Lung (tissue), 12 donors: ENCODE results near the gene ANKRD42. TPM values are rescaled to one million over a fixed set of nuclear protein-coding genes. Genes with fewer than 3 reads are reported as not detected.
A peak's percentile ranks its signal among the peaks of the same experiment; 100 is the strongest.
"Not testable (repeated sequence)": the region's sequence is repeated elsewhere in the genome, so short reads cannot be mapped to it uniquely, and the experiment has no call there.

Source experiments
- ATAC-seq: fragments of 200-7000 bp; cut with Tn5 transposase; one replicate; pipeline ENCODE4 v1.9.1; 2020; ENCODE audit warnings: moderate number of reproducible peaks; ENCODE audit not compliant: insufficient read depth, low FRiP score
- DNase-seq, 3 donors: peaks; one replicate each; pipeline ENCODE4 v3.0.0-alpha.2; 2013 to 2017
- H3K27ac ChIP-seq, 2 donors: one replicate each; pipeline ENCODE4 v1.5.1; 2013; ENCODE audit warnings: mild to moderate bottlenecking in 2 of 2, moderate library complexity in 2 of 2, control low read depth in 1 of 2, inconsistent platforms in 1 of 2, low read depth in 1 of 2, low read length in 1 of 2
- H3K27me3 ChIP-seq, 3 donors: one replicate each; pipeline ENCODE4 v1.5.1; 2013; ENCODE audit warnings: low read length in 2 of 3; ENCODE audit not compliant: control insufficient read depth in 3 of 3, insufficient read depth in 3 of 3
- H3K36me3 ChIP-seq, 4 donors: one replicate each; pipeline ENCODE4 v1.5.1; 2013; ENCODE audit warnings: low read length in 4 of 4, mild to moderate bottlenecking in 1 of 4, moderate library complexity in 1 of 4; ENCODE audit not compliant: control insufficient read depth in 4 of 4, insufficient read depth in 4 of 4
- H3K4me1 ChIP-seq, 5 donors: one replicate each; pipeline ENCODE4 v1.5.1; 2013; ENCODE audit warnings: low read length in 5 of 5, mild to moderate bottlenecking in 2 of 5, moderate library complexity in 1 of 5; ENCODE audit not compliant: control insufficient read depth in 5 of 5, insufficient read depth in 5 of 5
- H3K4me3 ChIP-seq: one replicate; pipeline ENCODE4 v1.5.1; 2013; ENCODE audit warnings: mild to moderate bottlenecking, control low read depth, moderate library complexity
- H3K9ac ChIP-seq, 2 donors: one replicate each; pipeline ENCODE4 v1.5.1; 2013; ENCODE audit warnings: low read length in 2 of 2, control low read depth in 1 of 2; ENCODE audit not compliant: insufficient read depth in 1 of 2
- H3K9me3 ChIP-seq, 4 donors: one replicate each; pipeline ENCODE4 v1.5.1; 2013; ENCODE audit warnings: low read length in 3 of 4, mild to moderate bottlenecking in 1 of 4, moderate library complexity in 1 of 4; ENCODE audit not compliant: control insufficient read depth in 4 of 4, insufficient read depth in 3 of 4
- CTCF ChIP-seq: IDR thresholded peaks from 2 replicates; pipeline ENCODE4 v1.5.1; 2012; ENCODE audit warnings: mild to moderate bottlenecking; ENCODE audit errors: control extremely low read depth, extremely low read depth
- WGBS, 2 donors: extraction: QIAGEN DNeasy Blood & Tissue Kit; methylation state at CpG; one replicate each; pipeline ENCODE4 v1.1.7; 2013; 5-methylcytosine and 5-hydroxymethylcytosine counted together
- polyA plus RNA-seq, 2 donors: library from polyadenylated mRNA; stranded (reverse); fragments of 200-250 nt; gene quantifications; one replicate each; pipeline ENCODE4 v1.2.1, GENCODE V29; 2013
- total RNA-seq, 2 donors: library from RNA; depleted of rRNA in 1 of 2; stranded (reverse); fragments of >200 nt in 1 of 2; gene quantifications; one replicate each; pipeline ENCODE4 v1.2.1, GENCODE V29; 2014 to 2021
- donor health status: control.
- donor health status: control.
- donor health status: Bipolar disorder and iron deficiency.
- donor health status: healthy.
- donor health status: DM: yes; HTN: yes; CAD: no.

Gene ANKRD42
- total and polyA plus RNA-seq, 4 donors: 7.5 to 20.3 (median 12.5) TPM

GRCh38 chr11:83265331-83265730 lies 71.8 kb downstream of the ANKRD42 start:
- Histone ChIP-seq H3K9ac (no peak overlapping the region), H3K9me3 (no peaks in the 10 kb centered on the region), H3K36me3 (peaks cover 7 to 23% (median 16%) of the 10 kb centered on the region in 4 donors), H3K27me3 (no peaks in the 10 kb centered on the region), H3K4me3 (no peak overlapping the region), H3K4me1 (no peaks in the 10 kb centered on the region), H3K27ac (no peak overlapping the region)
- ATAC-seq (no peak), DNase-seq (no peak)
- 91 to 97% methylated on average over 1 of the region's 1 CpG for WGBS, 2 donors
- TF ChIP-seq CTCF: no peak

- H3K36me3 ChIP-seq: peaks cover 7 to 35% (median 21%) of the 10 kb centered on the region in 4 donors
- not testable (repeated sequence) for H3K9ac ChIP-seq, H3K27ac ChIP-seq, H3K9me3 ChIP-seq, H3K27me3 ChIP-seq, H3K4me3 ChIP-seq, ATAC-seq, DNase-seq, H3K4me1 ChIP-seq
- 71 to 82% methylated on average over 2 of the region's 2 CpGs for WGBS, 2 donors
Measured at GRCh38 chr11:83269080-83269479, 75.6 kb downstream of the ANKRD42 start.

- not testable (repeated sequence) for H3K27ac ChIP-seq, H3K4me1 ChIP-seq, H3K9ac ChIP-seq, H3K4me3 ChIP-seq, H3K27me3 ChIP-seq, H3K9me3 ChIP-seq, ATAC-seq, DNase-seq
- WGBS, 2 donors: 93 to 98% methylated on average over 5 of the region's 5 CpGs
- peaks cover 5 to 24% (median 11%) of the 10 kb centered on the region in 4 donors for H3K36me3 ChIP-seq
Measured at GRCh38 chr11:83271734-83272133, 78.2 kb downstream of the ANKRD42 start.

- TF ChIP-seq CTCF: no peak
- H3K4me3 ChIP-seq: no peak overlapping the region
- no peaks in the 10 kb centered on the region for H3K27me3 ChIP-seq
- no peaks in the 10 kb centered on the region for H3K9me3 ChIP-seq
- peaks cover 5 to 24% (median 14%) of the 10 kb centered on the region in 4 donors for H3K36me3 ChIP-seq
- H3K4me1 ChIP-seq: no peaks in the 10 kb centered on the region
- no peak overlapping the region for H3K9ac ChIP-seq
- no peak for DNase-seq
- ATAC-seq: peak; percentile 19
- no peak overlapping the region for H3K27ac ChIP-seq
Measured at GRCh38 chr11:83272627-83273026, 79.1 kb downstream of the ANKRD42 start.
